ENCODE data around the gene CRELD2.
A peak's percentile ranks its signal among the peaks of the same experiment; 100 is the strongest.

The CRELD2 gene

GRCh38 chr22:49968831-49969661 lies 50.6 kb downstream of the CRELD2 start:
- Histone ChIP-seq H3K9ac (ENCODE audit: low read depth, low read length) (no peak overlapping the region; the same call in 1 of the 2 replicates), H2AFZ (ENCODE audit: low read depth, low read length) (no peak overlapping the region), H3K79me2 (ENCODE audit: insufficient read depth, low read length) (0 out of 2 replicates have a peak, but pooled peaks cover 3% of the 10 kb centered on the region), H3K4me3 (ENCODE audit: low read depth in 1 of 2, low read length in 2 of 2) (no peak overlapping the region), H3K27me3 (ENCODE audit: insufficient read depth, low read length, poor library complexity) (no peaks in the 10 kb centered on the region), H3K4me1 (ENCODE audit: insufficient read depth, low read length) (peaks cover 32% of the 10 kb centered on the region), H3K27ac (ENCODE audit: low read length) (no peak overlapping the region), H4K20me1 (ENCODE audit: insufficient read depth, low read length) (peaks cover 24% of the 10 kb centered on the region), H3K36me3 (ENCODE audit: insufficient read depth, low read length) (peaks cover 5% of the 10 kb centered on the region), H3K9me3 (ENCODE audit: insufficient read depth, low read length, severe bottlenecking) (no peaks in the 10 kb centered on the region), H3K4me2 (ENCODE audit: insufficient read depth, low read length) (no peak overlapping the region)
- DNase-seq (peak; percentile 4), ATAC-seq (ENCODE audit: insufficient read depth, low read depth) (no peak)
- TF ChIP-seq CTCF (IDR thresholded peaks at IDR 0.05; ENCODE audit: borderline replicate concordance, extremely low read depth, low read length, poor library complexity, severe bottlenecking) (no peak), EZH2 (IDR thresholded peaks at IDR 0.05; ENCODE audit: borderline replicate concordance, low read depth, low read length, severe bottlenecking) (no peak)

GRCh38 chr22:49969751-49970527 lies 51.5 kb downstream of the CRELD2 start:
- peak overlapping the region; percentile 98 for H3K4me2 ChIP-seq (ENCODE audit: insufficient read depth, low read length)
- ATAC-seq (ENCODE audit: insufficient read depth, low read depth) (0 out of 3 replicates have a peak, but pooled peaks have one; percentile 1), DNase-seq (no peak)
- H4K20me1 ChIP-seq (ENCODE audit: insufficient read depth, low read length), result peaks cover 15% of the 10 kb centered on the region
- H3K9ac ChIP-seq (ENCODE audit: low read depth, low read length), result peak overlapping the region; percentile 22; the same call in 1 of the 2 replicates
- H3K27me3 ChIP-seq (ENCODE audit: insufficient read depth, low read length, poor library complexity), result no peaks in the 10 kb centered on the region
- H3K79me2 ChIP-seq (ENCODE audit: insufficient read depth, low read length), result no peaks in the 10 kb centered on the region
- H3K4me3 ChIP-seq (ENCODE audit: low read depth in 1 of 2, low read length in 2 of 2), result no peak overlapping the region
- H3K27ac ChIP-seq (ENCODE audit: low read length), result peak overlapping the region; percentile 63
- no peaks in the 10 kb centered on the region for H3K9me3 ChIP-seq (ENCODE audit: insufficient read depth, low read length, severe bottlenecking)
- peaks cover 30% of the 10 kb centered on the region for H3K4me1 ChIP-seq (ENCODE audit: insufficient read depth, low read length)
- H3K36me3 ChIP-seq (ENCODE audit: insufficient read depth, low read length), result no peaks in the 10 kb centered on the region; the same call in 1 of the 2 replicates
- no peak overlapping the region; the same call in 1 of the 2 replicates for H2AFZ ChIP-seq (ENCODE audit: low read depth, low read length)
- TF ChIP-seq EZH2 (IDR thresholded peaks at IDR 0.05; ENCODE audit: borderline replicate concordance, low read depth, low read length, severe bottlenecking) (no peak), CTCF (IDR thresholded peaks at IDR 0.05; ENCODE audit: borderline replicate concordance, extremely low read depth, low read length, poor library complexity, severe bottlenecking) (no peak)

GRCh38 chr22:49970528-49971231 lies 52.2 kb downstream of the CRELD2 start:
- peaks cover 30% of the 10 kb centered on the region for H3K4me1 ChIP-seq (ENCODE audit: insufficient read depth, low read length)
- H4K20me1 ChIP-seq (ENCODE audit: insufficient read depth, low read length), result peaks cover 12% of the 10 kb centered on the region
- no peaks in the 10 kb centered on the region for H3K27me3 ChIP-seq (ENCODE audit: insufficient read depth, low read length, poor library complexity)
- peak overlapping the region; percentile 17 to 65; a peak in 3 of 4 replicates for H3K4me3 ChIP-seq (ENCODE audit: low read depth in 1 of 2, low read length in 2 of 2)
- H3K9me3 ChIP-seq (ENCODE audit: insufficient read depth, low read length, severe bottlenecking), result no peaks in the 10 kb centered on the region
- TF ChIP-seq CTCF (IDR thresholded peaks at IDR 0.05; ENCODE audit: borderline replicate concordance, extremely low read depth, low read length, poor library complexity, severe bottlenecking), result peak; percentile 31
- no peak for TF ChIP-seq EZH2 (IDR thresholded peaks at IDR 0.05; ENCODE audit: borderline replicate concordance, low read depth, low read length, severe bottlenecking)
- ATAC-seq (ENCODE audit: insufficient read depth, low read depth), result peak; percentile 91
- peak; percentile 95 for DNase-seq
- H3K9ac ChIP-seq (ENCODE audit: low read depth, low read length), result peak overlapping the region; percentile 82
- peak overlapping the region; percentile 76 for H2AFZ ChIP-seq (ENCODE audit: low read depth, low read length)
- H3K36me3 ChIP-seq (ENCODE audit: insufficient read depth, low read length), result no peaks in the 10 kb centered on the region
- no peaks in the 10 kb centered on the region for H3K79me2 ChIP-seq (ENCODE audit: insufficient read depth, low read length)
- H3K4me2 ChIP-seq (ENCODE audit: insufficient read depth, low read length), result peak overlapping the region; percentile 98
- H3K27ac ChIP-seq (ENCODE audit: low read length), result peak overlapping the region; percentile 63
